IPS-15b (cell line): ENCODE results near the gene MOG.

Experiments used
- H3K27me3 ChIP-seq: one replicate; pipeline ENCODE4 v1.6.1; 2013; ENCODE audit warnings: low read length; ENCODE audit not compliant: control insufficient read depth, insufficient read depth
- H3K36me3 ChIP-seq: one replicate; pipeline ENCODE4 v1.6.1; 2013; ENCODE audit warnings: low read length; ENCODE audit not compliant: control insufficient read depth, insufficient read depth
- H3K4me1 ChIP-seq: one replicate; pipeline ENCODE4 v1.6.1; 2013; ENCODE audit warnings: mild to moderate bottlenecking, low read length; ENCODE audit not compliant: control insufficient read depth, insufficient read depth
- H3K4me3 ChIP-seq: one replicate; pipeline ENCODE4 v1.5.1; 2013; ENCODE audit warnings: low read depth, low read length
- H3K9ac ChIP-seq: one replicate; pipeline ENCODE4 v1.6.1; 2013; ENCODE audit warnings: low read depth, mild to moderate bottlenecking, low read length
- H3K9me3 ChIP-seq: one replicate; pipeline ENCODE4 v1.6.1; 2013; ENCODE audit warnings: mild to moderate bottlenecking, low read length; ENCODE audit not compliant: control insufficient read depth, insufficient read depth

Gene MOG

GRCh38 chr6:29681811-29682210 is 24.9 kb downstream of the MOG start:
- peaks cover 10% of the 10 kb centered on the region for H3K4me1 ChIP-seq
- H3K36me3 ChIP-seq, result no peaks in the 10 kb centered on the region
- H3K4me3 ChIP-seq, result no peak overlapping the region
- no peaks in the 10 kb centered on the region for H3K9me3 ChIP-seq
- no peaks in the 10 kb centered on the region for H3K27me3 ChIP-seq
- H3K9ac ChIP-seq, result no peak overlapping the region

DNA sequence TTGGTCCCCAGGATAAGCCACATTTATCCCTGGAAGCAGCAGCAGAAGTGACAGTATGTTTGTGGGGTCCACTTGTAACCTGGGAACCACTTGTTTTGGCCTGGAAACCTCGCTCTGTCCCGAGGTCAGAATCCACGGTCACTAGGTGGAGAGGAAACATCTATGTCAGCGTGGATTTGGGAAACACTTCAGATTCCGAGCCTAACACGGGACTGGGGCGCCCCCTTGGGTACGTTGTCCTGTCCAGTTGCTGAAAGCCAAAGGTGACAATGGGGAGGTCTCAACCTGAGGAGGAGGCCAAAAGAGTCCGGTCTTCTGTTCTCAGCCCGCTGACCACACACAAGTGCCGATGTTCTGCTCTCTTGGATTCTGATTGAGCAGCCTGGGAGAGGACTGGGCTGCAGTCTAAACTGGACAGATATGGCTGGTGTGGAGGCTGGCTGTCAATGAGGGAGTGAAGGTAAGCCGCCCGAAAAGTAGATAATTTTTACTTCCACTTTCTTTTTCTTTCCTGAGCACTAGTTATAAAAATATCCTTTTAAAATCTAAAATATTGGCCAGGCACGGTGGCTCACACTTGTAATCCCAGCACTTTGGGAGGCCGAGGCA is 28.9 kb downstream of the MOG start:
- no peak overlapping the region for H3K9ac ChIP-seq
- H3K9me3 ChIP-seq, result no peaks in the 10 kb centered on the region
- no peaks in the 10 kb centered on the region for H3K36me3 ChIP-seq
- peaks cover 8% of the 10 kb centered on the region for H3K4me1 ChIP-seq
- no peaks in the 10 kb centered on the region for H3K27me3 ChIP-seq
- H3K4me3 ChIP-seq, result no peak overlapping the region

GRCh38 chr6:29694637-29695036 is 37.7 kb downstream of the MOG start:
- Histone ChIP-seq H3K4me1 (peaks cover 5% of the 10 kb centered on the region), H3K9ac (no peak overlapping the region), H3K27me3 (peaks cover 2% of the 10 kb centered on the region), H3K4me3 (no peak overlapping the region), H3K9me3 (no peaks in the 10 kb centered on the region), H3K36me3 (no peaks in the 10 kb centered on the region)

DNA sequence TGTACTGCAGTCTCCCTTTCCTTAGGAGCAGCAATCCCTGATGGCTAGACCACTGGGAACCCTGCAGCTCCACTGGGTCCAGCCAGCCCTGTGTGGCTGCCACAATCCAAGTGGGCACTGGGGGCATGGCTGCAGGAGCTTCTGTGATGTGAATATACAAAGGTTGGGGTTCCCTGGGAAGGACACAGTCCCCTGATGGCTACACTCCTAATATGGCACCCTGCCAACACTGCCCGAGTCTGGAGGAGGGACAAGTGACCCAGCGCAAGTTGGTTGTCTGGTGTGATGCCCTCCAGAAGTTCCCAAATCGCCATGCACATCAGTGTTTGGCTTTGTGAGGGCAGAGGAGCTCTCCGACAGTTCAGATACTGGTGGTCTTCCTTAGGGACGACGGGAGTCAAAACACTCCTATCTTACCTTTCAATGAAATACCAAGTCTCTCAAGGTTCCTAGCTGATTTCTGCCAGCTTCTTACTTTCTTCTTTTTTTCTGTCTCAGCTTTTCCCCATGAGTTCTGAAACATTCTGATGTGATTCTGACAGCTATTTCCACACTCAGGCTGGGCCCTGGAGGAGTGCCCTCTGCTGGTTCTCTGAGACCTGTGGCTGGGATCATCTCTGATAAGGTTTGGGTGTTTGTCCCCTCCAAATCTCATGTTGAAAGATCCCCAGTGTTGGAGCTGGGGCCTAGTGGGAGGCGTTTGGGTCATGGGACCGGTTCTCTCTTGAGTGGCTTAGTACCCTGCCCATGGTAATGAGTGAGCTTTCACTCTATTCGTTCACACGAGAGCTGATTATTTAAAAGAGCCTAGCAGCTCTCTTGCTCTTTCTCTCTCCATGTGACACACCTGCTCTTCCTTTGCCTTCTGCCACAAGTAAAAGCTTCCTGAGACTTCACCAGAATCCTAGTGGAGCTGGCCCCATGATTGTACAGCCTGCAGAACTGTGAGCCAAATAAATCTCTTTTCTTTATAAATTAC is 39.5 kb downstream of the MOG start:
- Histone ChIP-seq H3K36me3 (no peaks in the 10 kb centered on the region), H3K9ac (no peak overlapping the region), H3K4me1 (peaks cover 5% of the 10 kb centered on the region), H3K4me3 (no peak overlapping the region), H3K9me3 (no peaks in the 10 kb centered on the region), H3K27me3 (peaks cover 2% of the 10 kb centered on the region)

GRCh38 chr6:29702519-29703103 is 45.7 kb downstream of the MOG start:
- no peaks in the 10 kb centered on the region for H3K4me1 ChIP-seq
- peaks cover 4% of the 10 kb centered on the region for H3K27me3 ChIP-seq
- H3K36me3 ChIP-seq, result no peaks in the 10 kb centered on the region
- H3K4me3 ChIP-seq, result no peak overlapping the region
- no peaks in the 10 kb centered on the region for H3K9me3 ChIP-seq
- no peak overlapping the region for H3K9ac ChIP-seq

- H3K9me3 ChIP-seq, result no peaks in the 10 kb centered on the region
- no peak overlapping the region for H3K9ac ChIP-seq
- no peaks in the 10 kb centered on the region for H3K36me3 ChIP-seq
- peaks cover 9% of the 10 kb centered on the region for H3K27me3 ChIP-seq
- no peak overlapping the region for H3K4me3 ChIP-seq
- no peaks in the 10 kb centered on the region for H3K4me1 ChIP-seq
Measured at GRCh38 chr6:29705389-29706231, 48.7 kb downstream of the MOG start.

DNA sequence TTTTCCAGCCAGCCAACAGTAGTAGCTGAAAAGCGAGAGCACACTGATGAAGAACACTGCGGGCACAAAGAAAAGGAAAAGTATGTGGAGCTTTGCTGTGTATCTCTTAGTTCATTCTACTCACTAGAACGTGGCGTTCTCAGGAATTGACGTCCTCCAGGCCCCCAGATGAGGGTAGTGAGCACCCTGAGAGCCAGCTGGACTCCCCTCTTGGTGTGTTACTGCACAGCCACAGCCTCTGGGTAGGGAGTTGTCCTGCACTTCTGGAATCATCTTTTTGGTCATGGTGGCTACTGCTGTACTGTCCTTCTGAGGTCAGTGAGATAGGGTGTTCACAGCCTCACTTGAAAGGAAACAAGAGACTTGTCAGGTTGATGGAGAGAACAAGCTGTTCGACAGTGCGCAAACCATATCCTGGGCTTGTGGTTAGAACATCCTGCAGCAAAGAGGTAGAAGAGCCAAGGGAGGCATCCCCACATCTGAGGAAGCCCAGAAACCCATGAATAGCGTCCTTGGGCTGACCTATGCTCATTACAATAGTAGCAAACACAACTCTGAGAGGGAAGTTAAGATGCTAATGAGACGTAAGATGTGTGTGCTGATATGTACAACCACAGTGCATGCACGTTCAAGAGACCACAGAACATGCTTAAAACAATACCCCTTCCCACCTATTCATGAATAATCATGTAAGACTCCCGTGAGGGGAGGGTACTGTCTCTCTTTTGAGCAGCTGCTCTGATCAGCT is 51.7 kb downstream of the MOG start:
- Histone ChIP-seq H3K4me1 (no peaks in the 10 kb centered on the region), H3K9me3 (no peaks in the 10 kb centered on the region), H3K36me3 (no peaks in the 10 kb centered on the region), H3K4me3 (no peak overlapping the region), H3K27me3 (peaks cover 6% of the 10 kb centered on the region), H3K9ac (no peak overlapping the region)

DNA sequence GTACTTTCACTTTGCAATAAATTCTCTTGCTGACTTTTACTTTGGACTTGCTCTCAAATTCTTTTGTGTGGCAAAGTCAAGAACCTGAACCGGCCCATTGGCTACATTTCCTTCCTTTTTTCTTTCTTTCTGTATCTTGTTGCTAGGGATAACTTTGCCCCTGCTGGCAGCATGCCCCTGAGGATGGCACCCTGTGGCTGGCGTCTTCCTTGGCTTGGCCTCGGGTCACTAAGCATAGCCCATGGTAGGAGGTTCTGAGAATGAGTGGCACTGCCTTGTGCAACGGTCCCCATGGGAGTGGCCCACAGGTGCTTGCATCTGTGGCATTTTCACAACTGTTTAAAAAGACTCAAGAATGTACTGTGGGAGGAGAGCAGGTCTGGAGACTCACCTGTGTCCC is 52.3 kb downstream of the MOG start:
- Histone ChIP-seq H3K36me3 (no peaks in the 10 kb centered on the region), H3K4me3 (no peak overlapping the region), H3K27me3 (peaks cover 7% of the 10 kb centered on the region), H3K9me3 (no peaks in the 10 kb centered on the region), H3K9ac (no peak overlapping the region), H3K4me1 (no peaks in the 10 kb centered on the region)

DNA sequence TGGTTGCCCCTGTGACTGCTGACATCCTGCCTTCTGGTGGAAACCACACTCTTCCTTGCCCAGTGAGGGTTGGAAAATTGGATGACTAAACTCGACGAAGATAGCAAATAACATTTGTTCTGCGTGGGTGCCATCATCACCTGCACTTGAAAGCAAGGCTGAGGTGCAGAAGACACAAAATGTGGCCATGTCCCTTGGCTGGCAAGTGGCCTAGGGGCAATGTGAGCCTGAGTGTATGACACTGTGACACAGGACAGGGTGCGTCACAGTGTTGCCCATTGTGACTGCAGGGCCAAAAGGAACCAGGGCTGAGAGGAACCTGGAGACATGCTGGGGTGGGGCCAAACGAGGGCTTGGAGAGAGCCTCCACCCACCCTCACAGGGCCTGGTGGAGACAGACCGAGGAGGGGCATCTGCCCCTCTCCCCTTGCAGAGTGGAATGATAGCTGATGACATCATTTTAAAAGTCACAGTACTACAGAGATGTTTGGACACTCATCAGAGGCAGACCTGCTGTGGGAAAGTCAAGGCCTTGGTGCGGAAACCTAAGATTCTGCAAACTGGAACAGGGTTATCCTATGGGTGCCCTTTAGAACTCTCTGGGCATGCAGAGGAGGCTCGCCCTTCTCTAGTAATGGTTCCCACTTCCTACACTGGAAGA is 53.5 kb downstream of the MOG start:
- Histone ChIP-seq H3K9ac (no peak overlapping the region), H3K4me1 (no peaks in the 10 kb centered on the region), H3K27me3 (peaks cover 13% of the 10 kb centered on the region), H3K9me3 (no peaks in the 10 kb centered on the region), H3K36me3 (no peaks in the 10 kb centered on the region), H3K4me3 (no peak overlapping the region)

GRCh38 chr6:29720863-29721262 is 64.0 kb downstream of the MOG start:
- H3K9ac ChIP-seq, result no peak overlapping the region
- peaks cover 26% of the 10 kb centered on the region for H3K27me3 ChIP-seq
- H3K36me3 ChIP-seq, result no peaks in the 10 kb centered on the region
- H3K4me1 ChIP-seq, result no peaks in the 10 kb centered on the region
- H3K4me3 ChIP-seq, result no peak overlapping the region
- H3K9me3 ChIP-seq, result no peaks in the 10 kb centered on the region
